ENCODE data around the gene ARIH2.

DNA sequence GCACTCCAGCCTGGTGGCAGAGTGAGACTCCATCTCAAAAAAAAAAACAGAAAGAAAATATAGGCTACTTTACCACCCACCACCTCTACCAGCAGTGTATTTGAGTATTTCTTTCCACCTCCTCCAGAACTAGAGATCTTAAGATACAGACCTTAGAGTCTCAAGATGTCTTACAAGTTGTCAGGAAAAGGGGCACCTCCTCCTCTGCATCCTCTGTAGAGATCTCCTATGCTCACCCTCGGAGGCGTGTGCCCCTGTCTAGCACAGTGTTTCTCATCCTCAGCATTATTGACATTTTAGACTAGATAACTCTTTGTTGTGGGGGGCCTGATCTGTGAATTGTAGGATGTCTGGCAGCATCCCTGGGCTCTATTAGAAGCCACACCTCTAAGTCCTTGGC is 43.7 kb downstream of the ARIH2 start:
- TF ChIP-seq, protein P1, sequence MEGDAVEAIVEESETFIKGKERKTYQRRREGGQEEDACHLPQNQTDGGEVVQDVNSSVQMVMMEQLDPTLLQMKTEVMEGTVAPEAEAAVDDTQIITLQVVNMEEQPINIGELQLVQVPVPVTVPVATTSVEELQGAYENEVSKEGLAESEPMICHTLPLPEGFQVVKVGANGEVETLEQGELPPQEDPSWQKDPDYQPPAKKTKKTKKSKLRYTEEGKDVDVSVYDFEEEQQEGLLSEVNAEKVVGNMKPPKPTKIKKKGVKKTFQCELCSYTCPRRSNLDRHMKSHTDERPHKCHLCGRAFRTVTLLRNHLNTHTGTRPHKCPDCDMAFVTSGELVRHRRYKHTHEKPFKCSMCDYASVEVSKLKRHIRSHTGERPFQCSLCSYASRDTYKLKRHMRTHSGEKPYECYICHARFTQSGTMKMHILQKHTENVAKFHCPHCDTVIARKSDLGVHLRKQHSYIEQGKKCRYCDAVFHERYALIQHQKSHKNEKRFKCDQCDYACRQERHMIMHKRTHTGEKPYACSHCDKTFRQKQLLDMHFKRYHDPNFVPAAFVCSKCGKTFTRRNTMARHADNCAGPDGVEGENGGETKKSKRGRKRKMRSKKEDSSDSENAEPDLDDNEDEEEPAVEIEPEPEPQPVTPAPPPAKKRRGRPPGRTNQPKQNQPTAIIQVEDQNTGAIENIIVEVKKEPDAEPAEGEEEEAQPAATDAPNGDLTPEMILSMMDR (IDR thresholded peaks at IDR 0.05) = no peak
- TF ChIP-seq POLR2AphosphoS5 (IDR thresholded peaks at IDR 0.05; ENCODE audit: insufficient read depth in 1 of 2, low read depth in 1 of 2) = no peak
- TF ChIP-seq POLR2A (IDR thresholded peaks at IDR 0.05) = no peak
